Fibroblast of peridontal ligament (primary cell): ENCODE data around the gene ULBP2.
A peak's percentile ranks its signal among the peaks of the same experiment; 100 is the strongest.
"Not testable (repeated sequence)": the region's sequence is repeated elsewhere in the genome, so short reads cannot be mapped to it uniquely, and the experiment has no call there.

Source experiments
- DNase-seq: peaks from one replicate; pipeline ENCODE4 v3.0.0-alpha.2; 2010; ENCODE audit errors: extremely low read depth

Gene ULBP2

GRCh38 chr6:149927025-149927424 lies 14.8 kb upstream of the ULBP2 start:
- not testable (repeated sequence) for DNase-seq

GRCh38 chr6:149929422-149929821 lies 12.4 kb upstream of the ULBP2 start:
- no peak for DNase-seq

- no peak for DNase-seq
These were observed 10.3 kb upstream of the ULBP2 start for GRCh38 chr6:149931501-149931900.

- no peak for DNase-seq
These were observed 8.8 kb upstream of the ULBP2 start for GRCh38 chr6:149933036-149933435.

GRCh38 chr6:149933461-149933860 lies 8.4 kb upstream of the ULBP2 start:
- no peak for DNase-seq

- DNase-seq, result peak; percentile 86
These were observed 7.3 kb upstream of the ULBP2 start for GRCh38 chr6:149934249-149935156.

- DNase-seq, result no peak
These were observed 6.6 kb upstream of the ULBP2 start for GRCh38 chr6:149935246-149935645.

GRCh38 chr6:149935668-149936067 lies 6.1 kb upstream of the ULBP2 start:
- no peak for DNase-seq

GRCh38 chr6:149936743-149937142 lies 5.1 kb upstream of the ULBP2 start:
- DNase-seq, result no peak

GRCh38 chr6:149938013-149938570 lies 3.7 kb upstream of the ULBP2 start:
- not testable (repeated sequence) for DNase-seq

GRCh38 chr6:149938571-149939355 lies 3.1 kb upstream of the ULBP2 start:
- peak; percentile 10 for DNase-seq

GRCh38 chr6:149939356-149939648 lies 2.5 kb upstream of the ULBP2 start:
- DNase-seq, result no peak

- DNase-seq, result no peak
These were observed 1.7 kb upstream of the ULBP2 start for GRCh38 chr6:149939909-149940671.

GRCh38 chr6:149940672-149940982 lies 1.2 kb upstream of the ULBP2 start:
- no peak for DNase-seq

GRCh38 chr6:149942461-149942829 lies 631 bp downstream of the ULBP2 start:
- no peak for DNase-seq

- DNase-seq, result not testable (repeated sequence)
These were observed 1.5 kb downstream of the ULBP2 start for GRCh38 chr6:149943321-149943720.

- DNase-seq, result not testable (repeated sequence)
These were observed 3.5 kb downstream of the ULBP2 start for GRCh38 chr6:149945276-149945675.

- not testable (repeated sequence) for DNase-seq
These were observed 4.8 kb downstream of the ULBP2 start for GRCh38 chr6:149946631-149947030.

GRCh38 chr6:149947533-149947932 lies 5.7 kb downstream of the ULBP2 start:
- not testable (repeated sequence) for DNase-seq

- DNase-seq, result no peak
These were observed 6.2 kb downstream of the ULBP2 start for GRCh38 chr6:149948011-149948410.

GRCh38 chr6:149948616-149949015 lies 6.8 kb downstream of the ULBP2 start:
- DNase-seq, result no peak

- no peak for DNase-seq
These were observed 8.6 kb downstream of the ULBP2 start for GRCh38 chr6:149950423-149950822.
